Coronary artery (tissue), 2 donors: Measurements from ENCODE around the gene RENBP.
A peak's percentile ranks its signal among the peaks of the same experiment; 100 is the strongest.

Experiments used
- DNase-seq: peaks from one replicate; pipeline ENCODE4 v3.0.0-alpha.2; 2017; ENCODE audit warnings: low spot score
- H3K27ac ChIP-seq, 2 donors: fragments of 200-600 bp; sonication (generic); one replicate each; pipeline ENCODE4 v1.5.1; 2016 to 2019
- H3K4me3 ChIP-seq: fragments of 200-600 bp; sonication (generic); 2 replicates; pipeline ENCODE4 v1.5.1; 2016; ENCODE audit warnings: mild to moderate bottlenecking, moderate library complexity
- TF ChIP-seq, protein P1 (sequence below): fragments of 200-600 bp; sonication (generic); IDR thresholded peaks from one replicate; pipeline ENCODE4 v1.5.1; 2019; ENCODE audit warnings: antibody characterized with exemption

The RENBP gene

DNA sequence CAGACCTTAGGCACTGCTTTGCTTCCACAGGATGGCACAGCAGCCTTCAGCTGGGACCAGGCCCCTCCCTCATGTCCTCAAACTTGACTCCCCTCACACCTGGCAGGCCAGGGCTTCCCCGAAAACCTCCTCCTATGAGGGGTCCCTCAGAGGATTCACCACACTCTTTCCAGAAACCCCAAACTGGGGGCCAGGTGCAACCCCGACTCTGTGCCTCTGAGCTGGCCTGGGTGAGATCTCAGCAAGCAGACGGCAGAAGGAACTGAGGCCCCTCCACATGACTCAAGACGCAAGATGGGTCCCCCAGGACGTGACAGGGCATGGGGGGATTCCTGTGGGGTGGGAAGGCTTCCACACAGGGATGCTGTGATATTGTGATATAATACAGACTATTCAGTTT, 21.0 kb upstream of the RENBP start:
- peak overlapping the region in 1 of 2 donors; percentile 40 for H3K27ac ChIP-seq
- no peak for DNase-seq

DNA sequence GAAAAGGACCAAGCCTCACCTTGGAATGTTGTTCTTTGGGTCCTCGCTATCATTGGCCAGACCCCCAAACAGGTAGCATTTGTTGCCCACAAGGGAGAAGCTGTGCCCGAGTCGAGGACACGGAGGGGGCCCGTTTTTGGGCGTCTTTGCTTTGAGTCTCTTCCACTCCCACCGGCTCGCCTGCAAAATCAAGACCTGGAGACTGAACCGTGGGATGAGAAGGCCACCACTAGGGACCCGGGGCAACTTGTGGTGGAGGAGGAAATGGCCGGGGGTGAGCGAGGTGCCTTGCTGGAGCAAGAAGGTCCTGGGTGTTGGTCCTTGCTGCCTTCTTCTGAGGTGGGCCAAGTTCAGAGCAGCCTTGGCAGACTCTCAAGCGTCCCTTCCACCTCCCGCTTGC, 19.7 kb upstream of the RENBP start:
- Histone ChIP-seq H3K4me3 (no peak overlapping the region), H3K27ac (no peak overlapping the region)
- TF ChIP-seq, protein P1, sequence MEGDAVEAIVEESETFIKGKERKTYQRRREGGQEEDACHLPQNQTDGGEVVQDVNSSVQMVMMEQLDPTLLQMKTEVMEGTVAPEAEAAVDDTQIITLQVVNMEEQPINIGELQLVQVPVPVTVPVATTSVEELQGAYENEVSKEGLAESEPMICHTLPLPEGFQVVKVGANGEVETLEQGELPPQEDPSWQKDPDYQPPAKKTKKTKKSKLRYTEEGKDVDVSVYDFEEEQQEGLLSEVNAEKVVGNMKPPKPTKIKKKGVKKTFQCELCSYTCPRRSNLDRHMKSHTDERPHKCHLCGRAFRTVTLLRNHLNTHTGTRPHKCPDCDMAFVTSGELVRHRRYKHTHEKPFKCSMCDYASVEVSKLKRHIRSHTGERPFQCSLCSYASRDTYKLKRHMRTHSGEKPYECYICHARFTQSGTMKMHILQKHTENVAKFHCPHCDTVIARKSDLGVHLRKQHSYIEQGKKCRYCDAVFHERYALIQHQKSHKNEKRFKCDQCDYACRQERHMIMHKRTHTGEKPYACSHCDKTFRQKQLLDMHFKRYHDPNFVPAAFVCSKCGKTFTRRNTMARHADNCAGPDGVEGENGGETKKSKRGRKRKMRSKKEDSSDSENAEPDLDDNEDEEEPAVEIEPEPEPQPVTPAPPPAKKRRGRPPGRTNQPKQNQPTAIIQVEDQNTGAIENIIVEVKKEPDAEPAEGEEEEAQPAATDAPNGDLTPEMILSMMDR: no peak
- no peak for DNase-seq

More for the DNA sequence above, 21.0 kb upstream of the RENBP start:
- no peak overlapping the region for H3K4me3 ChIP-seq
- TF ChIP-seq, protein P1: no peak

DNA sequence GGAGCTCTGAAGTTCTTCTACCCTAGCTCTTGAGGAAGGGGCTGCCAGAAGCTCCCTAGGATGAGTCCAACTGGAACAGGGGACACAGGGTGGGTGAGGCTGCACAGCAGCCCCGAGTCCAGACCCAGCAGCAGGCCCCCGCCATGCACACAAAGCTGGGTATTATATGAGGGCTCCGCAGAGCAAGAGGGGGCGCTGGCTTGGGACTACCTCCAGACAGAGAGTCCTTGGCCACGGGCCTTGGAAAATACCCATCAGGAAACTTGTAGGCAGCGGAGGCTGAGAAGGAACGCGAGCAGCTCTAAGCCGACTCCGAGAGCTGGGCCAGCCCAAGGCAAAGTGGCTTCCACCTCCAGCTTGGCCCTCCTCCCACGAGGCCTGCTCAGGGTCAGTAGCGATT, 19.1 kb upstream of the RENBP start:
- DNase-seq: no peak
- no peak overlapping the region for H3K4me3 ChIP-seq
- TF ChIP-seq, protein P1: no peak

DNA sequence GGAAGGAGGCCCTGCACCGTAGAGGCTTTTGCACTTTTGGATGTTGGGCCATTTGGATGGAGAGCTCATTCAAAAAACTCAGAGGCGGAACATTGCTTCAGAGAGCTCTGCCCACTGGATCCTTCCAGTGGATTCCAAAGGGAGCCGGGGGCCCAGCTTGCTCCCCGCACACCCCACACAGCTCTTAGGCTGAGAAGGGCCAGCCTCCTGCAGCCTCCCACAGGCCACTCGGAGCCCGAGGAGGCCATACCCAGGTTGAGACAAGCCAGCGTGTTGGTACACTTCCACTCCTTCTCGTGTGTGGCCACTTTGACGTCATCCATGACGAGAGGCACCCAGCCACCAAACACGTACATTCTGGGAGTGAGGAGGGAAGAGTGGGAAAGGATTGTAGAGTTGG, 16.8 kb upstream of the RENBP start:
- no peak for DNase-seq
- Histone ChIP-seq H3K4me3 (no peak overlapping the region), H3K27ac (no peak overlapping the region)
- TF ChIP-seq, protein P1: no peak

More for the DNA sequence above, 19.1 kb upstream of the RENBP start:
- no peak overlapping the region for H3K27ac ChIP-seq

DNA sequence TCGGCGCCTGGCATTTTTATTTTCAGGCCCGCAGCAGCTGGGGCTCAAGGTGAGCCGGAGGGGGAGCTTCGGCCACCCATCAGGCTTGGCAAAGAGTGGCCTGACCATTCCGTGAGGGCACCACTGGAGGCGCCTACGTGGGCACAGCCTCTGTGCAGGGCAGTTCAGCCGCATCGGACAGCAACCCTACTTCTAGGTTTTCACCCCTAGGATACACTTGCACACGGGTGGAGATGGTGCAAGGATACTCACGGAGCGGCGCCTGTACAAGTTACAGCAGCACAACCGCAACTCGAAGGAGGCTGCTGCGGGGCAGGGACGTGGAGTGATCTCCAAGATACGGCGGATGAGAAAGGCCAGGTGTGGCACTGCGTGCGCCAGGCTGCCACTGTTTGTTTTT, 16.3 kb upstream of the RENBP start:
- TF ChIP-seq, protein P1: no peak
- Histone ChIP-seq H3K27ac (no peak overlapping the region), H3K4me3 (no peak overlapping the region)
- no peak for DNase-seq

DNA sequence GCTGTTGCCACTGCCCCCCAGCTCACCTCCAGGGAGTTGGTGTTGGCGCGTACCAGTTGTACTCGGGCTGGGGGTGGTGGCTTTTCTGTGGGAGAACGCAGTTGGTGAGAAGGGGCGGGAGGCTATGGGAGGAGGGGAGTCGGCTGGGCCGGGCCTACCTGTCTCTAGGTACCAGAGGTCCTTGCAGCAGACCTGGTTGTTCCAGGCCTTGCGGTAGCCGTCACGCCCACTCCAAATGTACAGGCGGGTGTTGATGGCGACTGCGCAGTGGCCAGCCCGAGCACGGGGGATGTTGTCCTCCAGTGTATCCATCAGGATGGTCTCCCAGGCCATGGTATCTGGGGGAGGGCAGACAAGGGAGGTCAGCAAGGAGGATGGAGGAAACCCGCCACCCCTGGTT, 15.6 kb upstream of the RENBP start:
- Histone ChIP-seq H3K27ac (no peak overlapping the region), H3K4me3 (no peak overlapping the region)
- TF ChIP-seq, protein P1: no peak
- DNase-seq: no peak

DNA sequence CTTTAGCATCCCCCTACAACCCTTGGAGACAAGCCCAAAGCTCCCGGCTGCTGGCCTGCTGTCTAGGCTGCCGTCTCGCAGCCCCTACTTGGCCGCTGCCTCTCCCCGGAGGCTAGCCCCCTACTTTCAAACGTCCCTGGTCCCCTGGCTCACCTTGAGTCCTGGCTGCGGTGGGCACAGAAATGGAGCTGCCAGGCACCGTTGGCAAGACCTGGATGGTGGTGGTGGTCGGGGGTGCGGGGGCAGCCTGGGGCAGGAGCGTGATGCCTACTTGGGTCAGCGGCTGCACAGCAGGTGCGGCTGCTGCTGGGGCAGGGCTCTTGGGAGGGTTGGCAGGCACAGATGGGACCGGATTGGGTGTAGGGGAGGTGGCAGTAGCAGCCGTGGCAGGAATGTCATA, 15.2 kb upstream of the RENBP start:
- TF ChIP-seq, protein P1: no peak
- DNase-seq: no peak
- H3K4me3 ChIP-seq: no peak overlapping the region
- no peak overlapping the region for H3K27ac ChIP-seq
